Stimulated activated CD4-positive, alpha-beta T cell treated with anti-CD3 and anti-CD28 coated beads, Interleukin-15, amount 100 ng/mL, for 48 hours (primary cell): ENCODE measurements around the gene RSU1.
A peak's percentile ranks its signal among the peaks of the same experiment; 100 is the strongest.

Source experiments
- DNase-seq, 2 donors: peaks; one replicate each; pipeline ENCODE4 v3.0.0-alpha.2; 2020; ENCODE audit warnings: low read depth in 2 of 2

Gene RSU1

DNA sequence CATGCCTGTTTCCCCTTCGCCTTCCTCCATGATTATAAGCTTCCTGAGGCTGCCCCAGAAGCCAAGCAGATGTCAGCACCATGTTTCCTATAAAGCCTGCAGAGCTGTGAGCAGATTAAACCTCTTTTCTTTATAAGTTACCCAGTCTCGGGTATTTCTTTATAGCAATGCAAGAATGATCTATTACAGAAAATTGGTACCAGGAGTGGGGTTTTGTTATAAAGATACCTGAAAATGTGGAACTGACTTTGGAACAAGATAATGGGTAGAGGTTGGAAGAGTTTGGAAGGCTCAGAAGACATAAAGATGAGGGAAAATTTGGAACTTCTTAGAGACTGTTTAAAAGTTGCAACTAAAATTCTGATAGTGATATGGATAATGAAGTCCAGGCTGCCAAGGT lies 4.8 kb upstream of the RSU1 start:
- DNase-seq = no peak

DNA sequence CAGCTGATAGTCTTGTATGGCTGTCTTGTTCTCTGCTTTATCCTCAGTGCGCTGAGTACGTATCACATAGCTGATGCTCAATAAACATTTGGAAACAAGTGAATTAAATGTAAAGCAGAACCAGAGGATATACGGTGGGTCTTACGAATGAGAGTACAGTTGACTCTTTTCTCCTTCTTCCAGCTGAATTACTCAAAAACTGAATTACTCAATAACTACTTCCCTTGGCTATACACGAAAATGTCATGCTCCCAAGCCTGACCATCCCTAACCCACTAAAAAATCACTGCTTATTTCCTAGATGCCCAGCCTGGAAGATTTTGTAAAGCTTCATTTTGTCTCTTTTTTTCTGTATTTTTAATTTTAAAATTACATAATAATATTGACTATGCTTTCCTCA lies 3.2 kb upstream of the RSU1 start:
- no peak for DNase-seq

DNA sequence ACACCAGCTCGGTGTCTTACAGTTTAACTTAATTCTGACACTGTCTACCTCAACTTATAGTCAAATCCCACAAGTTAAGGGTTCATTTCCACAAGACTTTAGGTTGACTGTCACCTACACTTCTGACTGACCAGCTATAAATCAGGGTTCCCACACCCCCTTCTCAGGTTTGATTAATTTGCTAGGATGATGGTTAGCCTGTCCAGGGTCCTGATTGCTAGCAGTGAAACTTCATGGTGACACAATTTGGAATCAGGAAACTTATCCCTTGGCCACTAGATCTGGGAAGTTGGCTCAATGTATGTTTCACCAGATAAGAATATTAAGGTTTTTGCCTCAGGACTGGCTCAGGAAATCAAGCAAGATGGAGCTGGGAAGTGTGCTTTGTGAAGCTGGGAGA lies 2.8 kb upstream of the RSU1 start:
- no peak for DNase-seq

DNA sequence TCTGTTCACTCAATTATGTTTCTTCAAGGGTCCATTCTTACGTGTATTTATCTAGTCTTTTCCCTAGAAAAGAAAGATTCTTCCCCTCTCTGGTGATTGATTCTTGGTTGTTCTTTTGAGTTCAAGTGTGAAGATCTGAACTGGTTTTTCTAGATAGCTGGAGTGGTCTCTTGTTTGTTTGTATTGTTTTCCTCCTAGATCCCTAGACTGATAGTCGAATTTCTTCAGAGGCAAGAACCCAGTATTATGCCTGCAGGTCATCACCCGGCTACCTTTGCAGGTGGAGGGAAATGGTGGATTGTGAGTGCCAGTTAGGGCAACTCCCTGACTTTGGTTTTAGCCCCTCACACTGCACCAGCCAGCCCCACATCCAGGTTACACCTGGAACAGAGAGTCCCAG lies 2.2 kb upstream of the RSU1 start:
- DNase-seq = no peak

DNA sequence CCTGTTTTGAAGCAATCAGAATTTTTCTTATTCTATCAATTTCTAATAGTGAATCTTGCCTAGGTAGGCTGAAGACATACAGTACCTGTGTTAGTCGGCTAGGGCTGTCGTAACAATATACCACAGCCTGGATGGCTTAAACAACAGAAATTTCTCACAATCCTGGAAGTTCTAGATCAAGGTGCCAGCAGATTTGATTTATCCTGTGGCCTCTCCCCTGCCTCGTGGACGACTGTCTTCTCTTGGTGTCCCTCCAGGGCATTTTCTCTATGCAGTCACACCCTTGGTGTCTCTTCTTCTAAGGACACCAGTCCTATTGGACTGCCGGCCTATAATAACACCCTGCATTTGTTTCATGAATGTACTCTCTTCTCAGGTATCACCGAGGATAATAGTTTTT lies 1.8 kb upstream of the RSU1 start:
- no peak for DNase-seq

DNA sequence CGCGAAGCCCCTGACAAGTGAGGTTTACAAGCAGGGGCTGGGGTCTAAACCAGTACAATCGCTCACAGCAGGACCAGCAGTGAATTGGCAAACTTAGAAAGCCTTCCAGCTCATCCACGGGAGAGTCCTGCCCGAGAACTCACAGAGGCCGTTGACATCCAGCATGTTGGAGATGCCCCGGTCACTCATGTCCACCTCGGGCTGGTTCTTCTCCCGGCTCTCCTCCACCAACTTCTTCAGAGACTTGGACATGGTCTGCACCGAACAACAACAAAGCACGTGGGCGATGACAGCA lies 447 bp downstream of the RSU1 start:
- no peak for DNase-seq

DNA sequence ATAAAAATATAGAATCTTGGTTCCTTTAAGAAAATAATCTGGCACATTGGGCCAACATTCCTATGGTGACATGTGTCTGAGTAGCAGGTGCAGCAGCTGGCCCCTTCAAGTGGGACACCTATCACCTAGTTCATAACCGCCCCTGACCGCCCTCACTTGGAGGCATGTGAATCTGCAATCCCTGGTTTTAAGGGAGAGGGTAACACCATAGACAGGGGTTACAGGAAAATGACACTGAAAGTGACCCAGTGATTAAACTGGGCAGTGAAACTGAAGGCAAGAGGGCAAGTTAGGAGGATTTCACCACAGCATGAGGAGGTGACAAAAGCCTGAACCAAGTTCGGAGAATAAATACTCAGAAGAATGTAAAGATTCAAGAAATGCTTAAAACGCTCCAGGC lies 1.1 kb downstream of the RSU1 start:
- DNase-seq = no peak

DNA sequence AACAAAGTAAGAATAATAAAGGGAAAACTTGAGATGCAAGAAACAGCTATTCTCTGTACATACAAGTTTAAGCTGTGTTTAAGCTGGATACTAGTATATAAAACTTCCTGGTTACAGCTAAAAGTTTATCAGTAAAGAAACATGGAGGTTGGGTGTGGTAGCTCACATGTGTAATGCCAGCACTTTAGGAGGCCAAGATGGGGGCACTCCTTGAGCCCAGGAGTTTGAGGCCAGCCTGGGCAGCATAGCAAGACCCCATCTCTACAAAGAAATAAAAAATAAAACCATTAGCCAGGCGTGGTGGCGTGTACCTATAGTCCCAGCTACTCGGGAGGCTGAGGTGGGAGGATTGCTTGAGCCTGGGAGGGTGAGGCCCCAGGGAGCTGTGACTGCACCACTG lies 3.2 kb downstream of the RSU1 start:
- no peak for DNase-seq

DNA sequence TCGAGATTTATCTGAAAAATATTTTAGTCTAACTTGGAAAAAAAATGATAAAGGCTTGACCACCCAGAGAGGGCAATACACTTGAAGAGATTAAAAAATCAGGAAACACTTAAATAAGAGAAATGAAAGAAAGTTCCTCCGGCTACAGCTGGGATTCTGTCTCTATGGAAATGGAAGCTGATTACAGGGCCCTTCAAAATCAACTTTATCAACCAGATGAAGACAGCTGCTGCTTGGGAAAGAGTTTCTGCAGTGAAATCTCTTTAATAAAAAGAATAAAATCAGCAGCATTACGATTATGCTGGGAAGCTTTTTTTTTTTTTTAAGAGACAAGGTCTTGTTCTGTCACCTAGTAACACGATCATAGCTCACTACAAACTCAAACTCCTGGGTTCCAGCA lies 4.5 kb downstream of the RSU1 start:
- no peak for DNase-seq

DNA sequence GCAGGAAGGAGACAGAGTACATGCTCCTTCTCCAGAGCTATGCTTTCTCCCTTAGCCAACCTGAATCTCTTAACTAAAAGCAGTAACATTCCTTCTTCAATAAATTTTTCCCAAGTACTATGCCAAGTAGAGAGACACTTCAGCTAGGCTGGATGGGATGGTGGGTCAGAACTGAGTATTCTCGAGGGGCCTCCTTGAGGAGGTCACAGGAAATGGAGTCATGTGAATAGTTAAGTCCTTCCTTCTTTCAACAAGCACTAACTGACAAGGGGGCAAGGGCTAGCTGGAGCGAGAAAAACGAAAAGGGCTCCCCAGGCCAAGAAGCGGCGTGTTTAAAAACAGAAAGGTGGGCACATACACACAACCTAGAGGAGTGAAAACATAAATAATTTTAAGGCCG lies 5.5 kb downstream of the RSU1 start:
- no peak for DNase-seq

DNA sequence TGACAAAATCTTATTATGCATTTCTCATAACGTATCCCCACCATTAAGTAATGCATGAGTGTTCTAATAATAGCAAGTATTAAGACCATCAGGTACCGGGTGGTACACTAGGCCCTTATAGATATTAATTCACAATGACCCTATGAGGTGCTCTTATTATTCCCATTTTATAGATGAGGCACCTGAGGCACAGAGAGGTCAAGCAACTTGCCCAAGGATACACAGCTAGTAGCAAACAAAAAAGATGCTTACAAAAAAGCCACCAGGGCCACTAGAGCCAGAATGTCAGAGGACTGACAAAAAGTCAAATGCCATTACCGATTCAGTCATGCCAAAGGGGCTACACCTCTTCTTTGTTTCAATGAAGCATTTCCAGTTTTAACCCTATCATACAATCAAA lies 5.9 kb downstream of the RSU1 start:
- no peak for DNase-seq

DNA sequence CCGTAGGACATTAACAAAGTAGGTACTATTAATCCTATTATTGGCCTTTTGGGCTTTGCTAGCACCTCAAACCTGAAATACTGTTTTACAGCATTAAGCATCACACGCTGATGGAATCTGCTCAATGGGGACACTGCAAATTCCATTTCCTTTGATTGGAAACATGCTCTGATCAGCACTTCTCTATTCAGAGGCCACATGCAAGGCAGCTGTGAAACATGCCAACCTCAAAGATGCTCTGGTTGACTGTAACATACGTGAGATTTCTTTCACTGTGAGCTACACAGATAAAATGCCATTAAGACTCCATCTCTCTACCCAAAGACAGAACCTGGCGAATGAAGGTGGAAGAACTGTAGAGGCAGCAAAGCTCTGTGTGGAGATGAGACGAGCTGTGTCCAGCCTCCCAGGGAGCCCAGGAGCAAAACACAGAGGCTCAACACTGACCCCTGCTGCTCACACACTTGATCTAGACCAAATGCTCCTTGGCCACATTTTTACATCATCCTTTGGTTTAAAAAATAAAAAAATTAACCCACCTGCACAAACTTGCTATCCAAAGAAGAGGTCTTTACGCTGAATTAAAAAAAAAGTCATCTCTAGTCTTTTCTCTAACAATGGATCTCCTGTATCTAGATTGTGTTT lies 8.0 kb downstream of the RSU1 start:
- DNase-seq = peak in 1 of 2 donors; percentile 43

DNA sequence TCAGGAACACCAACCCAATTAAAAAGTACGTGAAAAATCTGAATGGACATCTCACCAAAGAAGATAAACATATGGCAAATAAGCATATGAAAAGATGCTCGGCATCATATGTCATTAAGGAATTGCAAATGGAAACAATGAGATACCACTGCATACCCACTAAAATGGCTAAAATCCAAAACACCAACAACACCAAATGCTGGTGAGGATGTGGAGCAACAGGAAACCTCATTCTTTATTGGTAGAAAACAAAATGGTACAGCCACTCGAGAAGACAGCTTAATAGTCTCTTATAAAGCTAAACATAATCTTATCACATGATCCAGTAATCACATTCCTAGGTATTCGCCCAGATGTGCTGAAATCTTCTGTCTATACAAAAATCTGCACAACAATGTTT lies 13.1 kb downstream of the RSU1 start:
- DNase-seq = no peak

DNA sequence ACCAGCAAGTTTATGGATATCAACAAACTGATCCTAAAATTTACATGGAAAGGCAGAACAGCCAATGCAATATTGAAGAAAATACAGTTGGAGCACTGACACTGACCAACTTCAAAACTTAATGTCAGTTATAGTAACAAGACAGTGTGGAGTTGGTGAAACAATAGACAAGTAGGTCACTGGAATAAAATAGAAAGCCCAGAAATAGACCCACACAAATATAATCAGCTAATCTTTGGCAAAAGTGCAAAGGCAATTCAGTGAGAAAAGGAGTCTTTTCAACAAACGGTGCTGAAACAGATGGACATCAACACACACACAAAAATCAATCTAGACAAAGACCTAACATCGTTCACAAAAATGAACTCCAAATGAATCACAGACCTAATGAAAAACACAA lies 13.8 kb downstream of the RSU1 start:
- DNase-seq = no peak

DNA sequence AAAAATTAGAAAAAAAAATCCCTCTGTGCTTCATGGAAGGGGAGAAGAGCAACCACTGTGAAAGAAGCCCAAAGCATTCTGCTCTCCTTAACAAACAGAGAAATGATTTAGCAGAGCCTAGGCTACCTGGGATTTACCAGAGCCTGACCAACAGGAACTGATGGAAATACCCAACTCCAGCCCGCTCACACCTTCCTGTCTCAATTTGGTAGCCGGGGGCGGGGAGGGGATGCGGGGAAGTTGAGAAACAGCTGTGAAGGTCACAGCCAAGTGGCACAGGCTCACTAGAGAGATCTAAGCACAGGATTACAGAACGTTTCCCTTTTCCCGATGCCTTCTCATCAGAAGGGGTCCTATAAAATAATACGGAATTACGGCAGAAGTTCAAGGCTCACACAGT lies 17.6 kb downstream of the RSU1 start:
- peak in 1 of 2 donors; percentile 33 for DNase-seq

DNA sequence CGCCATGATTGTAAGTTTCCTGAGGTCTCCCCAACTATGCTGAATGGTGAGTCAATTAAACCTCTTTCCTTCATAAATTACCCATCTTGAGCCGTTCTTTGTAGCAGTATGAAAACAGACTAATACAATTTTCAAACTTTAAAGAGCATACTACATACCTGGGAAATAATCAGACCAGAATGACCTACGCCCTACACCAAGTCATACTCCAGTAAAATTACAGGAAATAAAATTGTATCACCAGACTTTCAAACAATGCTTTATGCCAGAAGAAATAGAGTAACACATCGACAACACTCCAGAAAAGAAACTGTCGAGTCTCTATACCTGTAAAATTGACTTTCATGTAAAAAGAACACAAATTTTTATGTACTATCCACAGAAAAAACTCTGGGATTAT lies 18.7 kb downstream of the RSU1 start:
- no peak for DNase-seq

DNA sequence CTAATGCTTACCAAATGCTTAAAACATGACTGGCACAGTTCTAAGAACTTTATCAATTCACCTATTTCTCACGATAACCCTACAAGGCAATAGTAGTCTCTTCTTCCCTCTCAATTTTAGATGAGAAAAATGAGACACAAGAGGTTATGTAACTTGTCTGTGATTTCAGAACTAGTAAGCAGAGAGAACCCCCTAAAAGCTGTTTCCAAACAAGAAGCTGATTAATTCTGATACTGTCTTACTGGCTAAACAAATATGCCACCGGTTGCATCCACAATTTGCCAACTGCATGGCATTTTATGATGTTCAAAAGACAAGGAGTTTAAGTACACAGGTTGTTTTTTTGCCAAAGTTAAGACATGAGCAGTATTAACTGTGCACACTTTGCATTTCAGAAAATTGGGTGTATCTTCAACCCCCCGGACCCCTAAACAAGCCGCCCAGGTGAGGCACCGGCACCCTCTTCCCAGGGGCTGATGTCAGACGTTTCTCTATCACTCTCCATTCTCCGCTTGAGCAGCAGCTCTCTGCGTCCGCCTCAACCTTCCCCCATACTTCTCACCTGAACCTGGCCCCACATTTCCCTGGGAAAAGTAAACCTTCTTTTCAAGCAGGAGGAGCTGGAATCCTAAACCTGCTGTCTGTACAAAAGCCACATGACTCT lies 21.7 kb downstream of the RSU1 start:
- no peak for DNase-seq

DNA sequence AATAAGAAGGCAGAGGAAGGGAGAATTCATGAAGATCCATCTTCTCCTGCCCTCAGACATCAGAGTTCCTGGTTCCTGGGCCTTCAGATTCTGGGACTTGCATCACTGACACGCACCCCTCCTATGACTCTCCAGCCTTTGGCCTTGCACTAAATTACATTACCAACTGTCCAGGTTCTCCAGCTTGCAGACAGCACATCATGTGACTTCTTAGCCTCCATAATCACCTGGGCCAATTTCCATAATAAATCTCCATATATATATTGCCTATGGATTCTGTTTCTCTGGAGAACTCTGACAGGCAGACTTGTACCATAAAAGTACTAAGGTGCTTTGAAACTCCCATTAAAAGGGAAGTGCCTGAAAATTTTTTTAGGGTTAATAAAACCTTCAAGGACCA lies 23.2 kb downstream of the RSU1 start:
- no peak for DNase-seq

DNA sequence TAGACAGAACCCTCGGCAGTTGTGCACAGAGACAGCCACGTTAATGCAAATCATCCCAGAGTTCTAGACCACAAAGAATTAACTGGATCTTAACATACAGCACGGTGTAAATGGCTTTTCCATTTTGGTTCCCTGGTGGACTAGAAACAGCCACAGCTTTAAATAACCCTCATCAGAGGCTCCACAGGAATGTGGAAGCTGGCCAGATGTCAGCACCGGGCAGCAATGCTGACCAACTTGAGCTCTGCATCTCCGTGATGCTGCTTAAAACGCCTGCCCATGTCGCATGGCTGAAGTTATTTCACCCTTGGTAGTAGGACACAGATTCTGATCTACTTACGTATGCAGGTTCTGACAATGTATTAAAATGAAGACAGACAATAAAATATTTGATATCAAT lies 24.5 kb downstream of the RSU1 start:
- no peak for DNase-seq

DNA sequence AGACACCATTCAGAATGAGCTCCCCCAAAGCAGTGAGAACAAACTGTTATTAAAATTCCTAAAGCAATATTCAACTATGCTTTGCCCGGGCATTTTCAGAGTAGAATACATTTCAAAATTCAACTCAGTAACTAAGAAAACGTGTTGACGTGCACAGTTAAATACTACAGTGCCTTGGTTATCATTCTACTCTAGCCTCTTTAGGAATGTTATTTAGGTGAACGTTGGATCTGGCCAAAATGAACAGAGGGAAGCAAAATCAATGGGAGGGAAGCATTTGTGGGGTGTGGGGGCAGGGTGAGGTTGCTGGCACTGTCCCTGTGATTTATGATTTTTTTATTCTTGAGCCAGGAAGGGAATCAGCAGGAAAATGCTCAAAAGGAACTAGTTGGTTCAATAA lies 27.5 kb downstream of the RSU1 start:
- no peak for DNase-seq

DNA sequence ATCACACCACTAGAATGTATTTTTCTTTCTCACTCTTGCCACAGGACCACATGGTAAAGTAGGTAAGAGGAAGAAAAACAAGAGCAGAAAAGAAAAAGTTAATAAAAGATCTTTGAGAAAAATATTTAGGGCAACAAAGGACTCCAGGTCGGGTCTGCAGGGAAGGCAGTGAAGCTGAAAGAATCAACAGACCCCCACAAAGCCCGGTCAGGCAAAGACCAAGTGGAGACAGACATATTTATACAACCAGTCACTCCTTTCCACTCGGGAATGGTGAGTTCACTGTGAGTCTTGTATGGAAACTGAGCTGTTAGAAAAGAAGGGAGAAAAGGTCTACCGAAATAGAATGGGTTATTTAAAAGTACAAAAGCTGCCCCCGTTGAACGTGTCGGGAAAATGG lies 28.0 kb downstream of the RSU1 start:
- no peak for DNase-seq

DNA sequence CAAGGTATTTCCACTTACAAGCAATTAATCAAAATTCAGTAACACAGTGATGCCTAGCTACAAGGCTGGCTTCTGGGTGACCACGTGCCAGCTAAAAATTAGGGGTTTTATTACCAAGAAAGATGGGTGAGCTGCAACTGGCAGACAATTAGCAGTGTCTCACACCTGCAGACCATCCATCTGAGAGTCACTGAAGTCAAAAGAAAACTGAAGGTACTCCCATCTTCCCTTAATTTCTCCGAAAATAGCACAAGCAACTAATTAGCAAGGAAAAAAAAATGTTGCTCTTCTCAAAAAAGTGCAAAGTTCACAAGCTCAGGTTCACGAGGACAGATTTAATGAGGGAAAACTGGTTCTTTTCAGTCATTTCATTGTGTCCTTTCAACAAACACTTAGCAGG lies 28.4 kb downstream of the RSU1 start:
- DNase-seq = no peak

DNA sequence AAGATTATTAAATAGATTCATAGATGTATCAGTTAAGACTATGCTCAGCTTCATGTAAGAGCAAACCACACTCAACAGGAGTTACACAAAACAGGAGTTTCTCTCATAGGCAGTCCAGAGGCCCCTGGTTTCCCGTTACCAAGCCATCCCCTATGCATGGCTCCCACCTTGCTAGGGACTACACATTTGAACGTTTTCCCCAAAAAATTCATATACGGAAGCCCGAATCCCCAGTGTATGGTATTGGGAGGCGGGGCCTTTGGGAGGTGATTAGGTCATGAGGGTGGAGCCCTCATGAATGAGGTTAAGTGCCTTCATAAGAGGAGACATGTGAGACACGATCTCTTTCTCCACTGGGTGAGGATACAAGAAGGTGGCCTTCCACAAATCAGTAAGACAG lies 29.1 kb downstream of the RSU1 start:
- no peak for DNase-seq

DNA sequence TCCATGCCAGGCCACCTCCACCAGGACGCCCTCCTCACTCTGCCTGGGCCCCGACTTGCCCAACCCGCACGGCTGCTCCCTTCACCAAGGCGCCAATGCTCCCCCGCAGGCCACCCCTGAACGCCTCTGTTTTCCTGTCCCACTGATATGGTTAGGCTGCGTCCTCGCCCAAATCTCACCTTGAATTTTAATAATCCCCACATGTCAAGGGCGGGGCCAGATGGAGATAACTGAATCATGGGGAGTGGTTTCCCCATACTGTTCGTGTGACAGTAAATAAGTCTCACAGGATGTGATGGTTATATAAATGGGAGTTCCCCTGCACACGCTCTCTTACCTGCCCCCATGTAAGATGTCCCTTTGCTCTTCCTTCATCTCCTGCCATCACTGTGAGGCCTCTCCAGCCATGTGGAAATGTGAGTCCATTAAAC lies 29.8 kb downstream of the RSU1 start:
- peak; percentile 20 to 22 for DNase-seq
